ELF-1 (cell line): ENCODE measurements around the gene MS4A4A.
"Not testable (repeated sequence)": the region's sequence is repeated elsewhere in the genome, so short reads cannot be mapped to it uniquely, and the experiment has no call there.

Experiments used
- DNase-seq: peaks from one replicate; pipeline ENCODE4 v3.0.0-alpha.2; 2016; ENCODE audit warnings: low read depth, low spot score

Gene MS4A4A

DNA sequence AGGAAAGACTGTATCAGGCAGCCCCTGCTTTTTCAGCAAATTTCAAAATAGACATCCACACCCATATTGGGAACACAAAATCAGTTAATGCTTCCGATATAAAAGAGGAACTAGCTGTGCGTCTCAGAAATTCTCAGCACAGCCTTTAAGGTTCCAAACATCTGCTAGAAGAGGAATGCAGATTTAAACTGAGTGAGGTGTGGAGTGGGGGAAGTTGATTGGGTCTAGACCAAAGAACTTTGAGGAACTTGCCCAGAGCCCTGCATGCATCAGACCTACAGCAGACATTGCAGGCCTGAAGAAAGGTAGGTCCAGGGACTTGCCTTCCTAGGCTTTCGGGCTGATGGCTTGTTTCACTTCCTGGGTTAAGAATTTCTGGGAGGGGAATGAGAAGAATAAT is at the start of gene MS4A4A:
Gene MS4A4A, plus strand, starts transcription at position 255 of the 400 bp plus-strand sequence. Its CDS starts 10 bp downstream, at position 265.
- DNase-seq: no peak

DNA sequence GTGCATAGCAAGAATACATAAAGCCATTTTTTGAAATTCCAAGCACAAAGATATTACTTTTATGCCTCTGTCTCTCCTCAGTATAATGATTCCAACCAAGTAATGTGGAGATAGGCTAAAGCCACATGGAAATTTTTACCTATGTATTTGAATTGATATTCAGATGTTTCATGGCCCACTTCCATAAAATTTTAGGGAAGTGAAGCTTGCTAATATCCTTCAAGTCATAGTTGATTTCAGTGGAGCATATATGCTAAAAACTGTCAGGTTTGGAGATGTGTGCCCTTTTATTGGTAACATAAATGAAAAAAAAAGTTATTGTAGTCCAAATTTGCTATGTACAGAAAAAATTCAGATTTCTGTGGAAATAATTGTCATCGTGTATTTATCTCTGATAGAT is 49.8 kb upstream of the MS4A4A start:
- DNase-seq: no peak

DNA sequence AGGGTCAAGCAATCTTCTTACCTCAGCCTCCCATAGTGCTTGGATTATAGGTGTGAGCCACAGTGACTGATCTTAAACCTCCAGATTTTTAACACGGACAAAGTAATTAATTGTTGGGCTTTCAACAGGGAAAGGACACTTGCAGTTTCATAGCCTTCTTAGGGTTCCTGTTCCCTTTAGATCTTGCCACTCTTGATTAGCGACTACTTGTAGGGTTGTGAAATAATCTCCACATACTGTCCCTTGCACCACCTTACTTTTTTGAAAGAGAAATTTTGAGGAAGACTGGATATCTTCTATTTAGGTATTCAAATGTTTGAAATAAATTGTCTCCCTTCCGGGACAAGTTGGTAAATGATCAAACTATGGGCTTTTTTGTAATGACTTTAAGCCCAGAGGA is 45.1 kb upstream of the MS4A4A start:
- DNase-seq: no peak

DNA sequence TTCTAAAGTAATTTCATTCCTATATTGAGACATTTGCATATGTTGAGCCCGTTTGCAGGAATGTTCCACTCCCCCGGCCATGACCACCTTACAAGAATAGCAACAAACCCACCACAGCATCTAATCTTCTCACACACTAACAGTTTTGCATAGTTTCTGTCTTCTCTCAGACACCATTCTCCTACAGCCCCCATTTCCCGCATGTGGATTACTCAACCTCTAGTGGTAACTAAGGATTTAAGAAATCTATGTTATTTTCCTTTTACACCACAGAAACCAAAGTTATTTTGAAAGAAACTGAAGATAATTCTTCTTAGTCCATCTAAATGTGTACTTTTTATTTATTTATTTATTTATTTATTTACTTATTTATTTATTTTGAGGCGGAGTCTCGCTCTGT is 39.8 kb upstream of the MS4A4A start:
- no peak for DNase-seq

DNA sequence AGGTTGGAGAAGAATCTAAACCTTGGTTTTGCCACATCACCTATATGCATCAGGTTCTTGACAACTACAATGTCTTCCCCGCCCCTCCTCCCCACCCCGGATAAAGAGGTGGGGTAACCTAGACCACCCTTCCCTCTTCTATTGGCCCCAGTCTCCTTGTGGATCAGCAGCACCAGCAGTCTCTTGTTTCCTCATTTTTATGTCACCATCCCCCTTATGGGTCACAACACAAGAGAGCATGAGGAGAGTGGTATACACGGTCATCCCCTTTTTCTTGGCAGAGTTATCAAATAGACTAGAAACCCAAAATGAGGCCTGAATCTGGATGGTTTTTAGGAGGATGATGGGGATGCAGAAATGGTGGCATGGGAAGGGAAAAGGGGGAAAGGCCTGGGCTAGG is 38.7 kb upstream of the MS4A4A start:
- no peak for DNase-seq

DNA sequence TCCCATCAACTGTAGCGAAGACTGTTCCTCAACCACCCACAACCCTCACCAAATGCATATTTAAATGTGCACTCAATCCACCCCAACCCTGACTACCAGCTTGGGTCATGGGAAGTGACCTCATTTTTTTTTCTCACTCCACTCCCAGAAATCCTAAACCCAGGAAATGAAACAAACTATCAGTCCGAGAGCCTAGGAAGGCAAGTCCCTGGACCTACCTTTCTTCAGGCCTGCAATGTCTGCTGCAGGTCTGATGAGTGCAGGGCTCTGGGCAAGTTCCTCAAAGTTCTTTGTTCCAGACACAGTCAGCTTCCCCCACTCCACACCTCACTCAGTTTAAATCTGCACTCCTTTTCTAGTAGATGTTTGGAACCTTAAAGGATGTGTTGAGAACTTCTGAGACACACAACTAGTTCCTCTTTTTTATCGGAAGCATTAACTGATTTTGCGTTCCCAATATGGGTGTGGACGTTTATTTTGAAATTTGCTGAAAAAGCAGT is 37.7 kb upstream of the MS4A4A start, which contains the start of gene MS4A4E:
Gene MS4A4E, minus strand, starts transcription at position 398 of the 500 bp plus-strand sequence. CDS start 13,082 bp downstream, outside the sequence.
- no peak for DNase-seq

DNA sequence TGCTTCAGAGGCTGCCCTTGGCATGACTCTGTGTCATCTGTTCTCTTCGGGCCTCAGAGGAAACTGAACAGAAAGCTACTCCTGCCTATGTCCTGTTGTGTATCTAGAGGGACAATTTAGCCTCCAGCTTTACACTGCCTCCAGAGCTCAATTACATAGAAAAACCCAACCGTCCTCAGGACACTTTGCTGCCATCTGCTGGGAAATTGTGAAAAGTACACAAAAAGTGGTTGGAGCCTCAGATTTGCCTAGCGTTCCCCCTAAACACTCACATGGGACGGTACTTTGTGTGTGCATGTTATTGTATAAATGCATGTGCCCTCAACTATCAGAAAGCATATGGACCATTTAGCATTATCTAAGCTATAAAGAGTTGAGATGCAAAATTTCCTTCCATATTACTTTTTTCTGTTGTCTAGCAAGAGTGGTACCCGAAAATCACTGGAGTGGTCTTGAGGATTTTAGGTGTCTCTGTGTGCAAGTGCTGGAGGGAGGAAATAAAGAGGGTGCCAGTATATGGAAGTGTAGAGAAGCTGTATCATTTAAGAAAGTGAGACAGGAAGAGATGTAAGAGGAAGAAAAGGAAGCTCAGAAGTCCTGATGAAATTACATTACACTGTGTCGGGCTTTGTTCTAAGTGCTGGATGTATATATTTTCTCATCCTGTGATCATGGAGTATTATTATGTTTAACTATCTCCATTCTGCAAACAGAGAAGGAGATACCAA is 28.8 kb upstream of the MS4A4A start:
- peak; percentile 63 for DNase-seq

DNA sequence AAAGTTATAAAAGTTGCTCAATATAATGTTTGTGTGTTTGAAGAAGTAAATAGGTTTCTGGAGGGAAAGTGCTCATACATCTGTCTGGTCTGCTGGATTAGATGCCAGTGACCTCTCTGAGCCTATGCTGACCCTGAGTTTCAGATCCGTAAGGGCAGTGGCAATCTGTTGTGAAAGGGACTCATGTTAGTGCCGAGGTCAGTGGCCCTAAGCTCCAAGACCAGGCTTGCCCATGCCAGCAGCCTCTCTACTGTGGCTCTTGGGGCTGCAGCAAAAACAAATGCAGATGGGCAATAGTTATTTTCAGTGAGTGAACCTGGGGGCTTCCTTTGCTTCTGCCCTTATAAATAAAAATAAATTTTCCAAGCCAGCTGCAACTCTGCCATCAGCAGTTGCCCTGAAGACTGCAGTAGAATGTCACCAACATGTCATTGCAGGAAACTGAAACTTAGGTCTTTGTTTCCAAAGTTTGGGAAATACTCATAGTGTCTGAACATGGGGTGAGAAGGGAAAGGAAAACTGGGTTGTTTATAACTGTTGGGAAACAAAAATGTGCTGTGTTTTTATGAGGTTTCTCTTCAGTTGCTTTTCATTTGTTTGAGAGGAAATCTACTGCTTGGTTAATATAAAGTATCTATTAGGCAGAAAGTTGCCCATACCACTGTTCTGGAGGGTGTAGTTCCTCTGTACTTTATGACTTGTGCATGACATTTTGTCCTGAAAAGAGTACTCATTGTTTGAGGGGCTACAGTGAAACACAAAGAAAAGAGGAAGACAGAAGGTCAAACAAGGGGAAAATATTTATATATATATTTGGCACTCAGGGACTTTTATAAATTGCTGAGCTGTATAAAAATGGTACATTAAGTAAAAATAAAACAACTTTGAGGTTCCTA is 28.0 kb upstream of the MS4A4A start:
- DNase-seq: no peak

DNA sequence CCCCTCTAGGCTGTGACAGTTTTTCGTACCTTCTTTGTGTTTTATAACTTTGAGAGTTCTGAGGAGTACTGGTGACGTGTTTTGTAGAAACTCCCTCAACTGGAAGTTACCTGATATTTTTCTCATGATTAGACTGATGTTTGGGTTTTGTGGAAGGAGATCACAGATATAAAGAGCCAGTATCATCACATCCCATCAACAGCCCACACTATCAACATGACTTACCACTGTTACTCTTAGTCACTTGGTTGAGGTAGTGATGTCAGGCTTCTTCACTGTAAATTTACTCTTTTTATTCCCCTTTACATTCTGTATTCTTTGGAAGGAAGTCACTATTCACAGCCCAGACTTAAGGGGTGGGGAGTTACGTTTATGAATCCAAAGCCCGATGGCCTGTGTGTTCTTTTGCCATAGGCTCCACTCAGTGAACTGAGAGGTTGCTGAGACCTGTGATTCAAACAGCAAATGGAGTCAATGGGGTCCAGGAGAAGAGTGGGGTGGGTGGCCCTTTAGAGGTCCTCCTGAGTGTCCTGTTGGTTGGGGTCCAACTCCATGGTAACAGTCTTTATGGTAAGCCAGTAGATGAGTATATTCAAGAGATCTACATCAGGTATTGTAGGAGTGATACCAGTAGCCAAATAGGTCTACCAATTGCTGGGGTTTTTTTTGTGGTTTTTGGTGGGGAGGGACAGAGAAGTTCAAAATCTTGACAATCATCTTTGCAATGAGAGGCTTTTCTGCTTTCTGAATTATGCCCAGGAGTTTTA is 22.3 kb upstream of the MS4A4A start:
- DNase-seq: no peak

DNA sequence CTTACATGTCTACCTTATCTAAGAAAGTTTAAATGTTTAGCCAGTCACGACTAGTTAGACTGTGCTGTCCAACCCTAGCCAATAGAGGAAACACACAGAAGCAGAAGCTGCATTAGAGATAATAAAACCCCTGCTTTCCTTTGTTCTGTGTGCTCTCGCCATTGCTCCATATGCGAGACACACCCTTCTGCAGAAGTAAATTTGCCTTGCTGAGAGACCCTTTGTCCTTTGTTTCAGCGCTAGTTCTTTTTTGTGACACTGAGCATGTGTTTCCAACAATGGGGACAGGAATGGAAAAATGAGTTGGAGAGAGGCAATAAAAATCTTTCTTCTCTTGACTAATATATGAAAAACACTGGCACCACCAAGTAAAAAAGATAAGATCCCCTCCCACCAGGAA is 19.5 kb upstream of the MS4A4A start:
- DNase-seq: no peak

DNA sequence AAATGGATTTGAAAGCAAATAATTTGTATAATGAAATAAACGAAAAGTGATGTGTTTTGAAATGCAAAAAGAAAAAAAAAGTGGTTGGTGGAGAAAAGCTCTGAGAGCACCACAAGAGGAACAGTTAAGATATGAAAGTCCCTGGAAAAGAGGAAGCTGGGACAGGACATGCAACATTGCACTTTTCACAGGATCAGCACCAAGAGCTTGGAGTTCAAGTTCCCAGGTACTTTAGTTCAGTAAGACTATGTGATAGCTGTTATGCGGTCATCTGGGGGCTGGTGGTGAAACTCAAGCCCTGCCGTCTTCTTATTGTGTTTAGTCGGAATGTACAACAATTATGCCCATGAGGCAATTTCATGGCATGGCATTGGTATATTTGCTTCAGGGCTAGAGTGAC is 17.1 kb upstream of the MS4A4A start:
- no peak for DNase-seq

DNA sequence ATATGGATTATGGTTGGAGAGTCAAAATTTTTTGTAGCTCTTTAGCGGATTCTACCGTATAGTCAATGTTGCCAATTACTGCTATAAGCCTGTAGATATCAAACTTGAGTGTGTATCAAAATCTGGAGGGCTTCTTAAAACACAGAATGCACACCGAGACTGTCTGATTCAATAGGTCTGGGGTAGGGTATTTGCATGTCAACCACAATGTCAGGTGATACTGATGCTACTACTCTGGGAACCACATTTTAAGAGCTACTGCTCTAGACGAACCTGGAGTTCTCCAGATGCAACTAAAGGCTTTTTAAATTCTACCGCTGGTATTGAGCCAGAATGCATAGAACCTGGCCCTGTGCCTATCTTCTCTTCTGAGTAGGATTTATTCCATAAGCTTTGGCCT is 15.8 kb upstream of the MS4A4A start:
- no peak for DNase-seq

DNA sequence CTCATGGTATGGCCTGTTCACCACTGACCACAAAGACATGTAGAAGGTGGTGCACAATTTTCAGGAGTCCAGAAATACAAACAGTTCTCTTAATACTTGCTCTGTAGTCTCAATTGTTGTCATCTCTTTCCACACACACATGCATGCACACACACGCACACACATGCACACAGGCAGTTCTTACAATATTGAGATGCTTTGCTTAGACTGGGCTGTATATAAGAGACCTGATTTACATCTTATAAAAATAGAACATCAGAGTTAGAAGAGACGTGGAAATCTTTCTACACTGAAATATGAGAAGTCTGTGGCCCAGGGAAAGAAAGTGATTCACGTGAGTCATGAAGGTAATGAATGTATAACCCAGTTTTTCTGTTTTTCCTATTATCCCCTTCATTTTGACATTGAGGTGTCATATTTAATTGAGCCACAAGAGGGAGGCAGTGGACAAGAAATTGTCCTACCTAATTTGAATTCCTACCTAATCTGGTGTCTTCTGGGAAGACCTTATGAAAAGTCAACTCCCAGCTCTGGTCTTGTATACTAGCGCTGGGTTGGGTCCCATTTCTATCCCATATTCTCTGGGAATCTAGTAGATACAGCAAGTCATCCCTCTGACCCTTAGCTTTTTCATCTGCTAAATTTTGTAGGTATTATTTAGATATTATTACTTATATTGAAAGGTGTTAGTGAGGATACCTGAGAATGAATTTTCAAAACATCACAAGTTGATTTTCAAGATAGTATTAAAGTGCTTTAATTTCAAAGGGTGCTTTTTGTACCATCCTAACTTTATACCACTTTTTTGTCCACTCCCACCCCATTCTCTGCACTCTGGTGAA is 14.9 kb upstream of the MS4A4A start:
- peak; percentile 11 for DNase-seq

DNA sequence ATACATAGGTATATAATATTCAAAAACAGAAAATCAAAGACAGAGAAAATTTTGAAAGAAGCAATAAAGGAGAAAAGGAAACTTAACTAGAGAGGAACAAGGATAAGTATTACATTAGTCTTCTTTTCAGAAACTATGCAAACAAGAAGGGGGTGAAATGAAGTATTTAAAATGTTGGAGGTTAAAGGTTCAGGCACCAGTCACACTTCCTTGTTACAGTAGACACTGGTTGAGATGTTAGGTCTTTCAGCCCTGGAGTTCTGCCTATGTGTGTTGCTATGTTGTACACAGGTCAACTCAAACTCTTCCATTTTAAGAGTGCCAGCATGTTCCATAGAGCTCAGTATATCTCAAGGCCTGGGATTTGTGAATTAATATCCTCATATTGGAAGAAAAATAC is 6.0 kb upstream of the MS4A4A start:
- no peak for DNase-seq

DNA sequence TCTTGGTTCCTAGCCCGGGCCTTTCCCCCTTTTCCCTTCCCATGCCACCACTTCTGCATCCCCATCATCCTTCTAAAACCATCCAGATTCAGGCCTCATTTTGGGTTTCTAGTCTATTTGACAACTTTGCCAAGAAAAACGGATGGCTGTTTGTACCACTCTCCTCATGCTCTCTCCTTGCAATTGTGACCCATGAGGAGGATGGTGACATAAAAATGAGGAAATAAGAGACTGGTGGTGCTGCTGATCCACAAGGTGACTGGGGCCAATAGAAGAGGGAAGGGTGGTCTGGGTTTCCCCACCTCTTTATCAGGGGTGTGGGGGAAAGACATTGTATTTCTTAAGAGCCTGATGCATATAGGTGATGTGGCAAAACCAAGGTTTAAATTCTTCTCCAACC is 1.0 kb downstream of the MS4A4A start:
- DNase-seq: no peak

DNA sequence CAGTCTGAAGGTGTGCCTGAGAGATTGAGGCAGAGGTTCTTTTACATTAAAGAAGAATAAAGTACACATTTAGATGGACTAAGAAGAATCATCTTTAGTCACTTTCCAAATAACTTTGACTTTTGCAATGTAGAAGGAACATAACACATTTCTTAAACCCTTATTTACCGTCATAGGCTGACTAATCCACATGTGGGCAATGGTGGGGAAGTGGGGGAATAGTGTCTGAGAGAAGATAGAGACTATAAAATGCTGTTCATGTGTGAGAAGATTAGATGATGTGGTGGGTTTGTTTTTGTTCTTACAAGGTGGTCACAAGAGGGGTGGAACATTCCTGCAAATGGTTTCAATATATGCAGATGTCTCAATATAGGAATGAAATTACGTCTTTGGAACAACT is 1.8 kb downstream of the MS4A4A start:
- DNase-seq: no peak

DNA sequence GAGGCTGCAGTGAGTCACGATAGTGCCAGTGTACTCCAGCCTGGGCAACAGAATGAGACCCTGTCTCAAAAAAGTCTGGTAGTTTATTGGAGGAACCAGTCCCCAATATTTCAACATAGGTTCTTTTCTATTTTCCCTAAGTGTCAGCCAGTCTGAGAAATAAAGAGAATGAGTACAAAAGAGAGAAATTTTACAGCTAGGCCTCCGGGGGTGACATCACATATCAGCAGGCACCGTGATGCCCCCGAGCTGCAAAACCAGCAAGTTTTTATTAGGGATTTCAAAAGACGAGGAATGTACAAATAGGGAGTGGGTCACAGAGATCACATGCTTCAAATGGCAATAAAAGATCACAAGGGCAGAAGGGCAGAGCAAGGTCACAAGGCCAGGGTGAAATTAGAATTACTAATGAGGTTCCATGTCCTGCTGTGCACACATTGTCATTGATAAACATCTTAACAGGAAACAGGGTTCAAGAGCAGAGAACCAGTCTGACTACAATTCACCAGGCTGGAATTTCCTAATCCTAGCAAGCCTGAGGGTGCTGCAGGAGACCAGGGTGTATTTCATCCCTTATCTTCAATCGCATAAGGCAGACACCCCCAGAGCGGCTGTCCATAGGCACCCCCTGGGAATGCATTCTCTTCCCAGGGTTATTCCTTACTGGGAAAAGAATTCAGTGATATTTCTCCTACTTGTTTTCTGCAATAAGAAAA is 5.1 kb downstream of the MS4A4A start:
- DNase-seq: not testable (repeated sequence)

DNA sequence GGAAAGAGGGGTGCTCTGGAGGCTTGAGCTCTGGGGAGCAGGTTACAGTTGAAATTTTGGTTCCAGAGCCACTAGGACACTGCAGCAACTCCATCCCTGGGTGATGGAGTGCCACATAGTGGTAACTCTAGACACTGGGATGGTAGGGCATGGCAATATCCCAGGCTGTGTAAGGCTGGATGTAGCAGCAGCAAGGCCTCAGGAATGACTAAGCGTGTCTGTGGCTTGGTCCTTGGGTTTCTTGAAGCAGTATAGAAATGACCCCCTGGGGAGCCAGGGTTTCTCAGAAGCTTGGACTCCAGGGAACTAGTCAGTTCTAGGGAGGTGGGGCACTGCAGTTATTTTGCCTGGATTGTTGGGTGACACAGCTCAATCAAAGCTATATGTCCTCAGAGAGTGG is 8.1 kb downstream of the MS4A4A start:
- no peak for DNase-seq

DNA sequence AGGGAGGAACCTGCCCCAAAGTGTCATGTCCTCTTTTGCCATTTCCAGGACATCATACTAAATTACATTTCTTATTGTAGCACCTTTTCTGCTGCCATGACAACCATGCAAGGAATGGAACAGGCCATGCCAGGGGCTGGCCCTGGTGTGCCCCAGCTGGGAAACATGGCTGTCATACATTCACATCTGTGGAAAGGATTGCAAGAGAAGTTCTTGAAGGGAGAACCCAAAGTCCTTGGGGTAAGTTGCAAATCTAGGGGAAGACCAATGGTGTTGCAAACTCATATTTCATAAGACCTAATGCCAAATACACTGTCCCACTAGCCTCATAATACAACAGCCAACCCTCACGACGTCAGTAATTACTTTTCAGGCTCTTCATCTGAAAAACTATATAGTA is 11.7 kb downstream of the MS4A4A start:
- DNase-seq: no peak

DNA sequence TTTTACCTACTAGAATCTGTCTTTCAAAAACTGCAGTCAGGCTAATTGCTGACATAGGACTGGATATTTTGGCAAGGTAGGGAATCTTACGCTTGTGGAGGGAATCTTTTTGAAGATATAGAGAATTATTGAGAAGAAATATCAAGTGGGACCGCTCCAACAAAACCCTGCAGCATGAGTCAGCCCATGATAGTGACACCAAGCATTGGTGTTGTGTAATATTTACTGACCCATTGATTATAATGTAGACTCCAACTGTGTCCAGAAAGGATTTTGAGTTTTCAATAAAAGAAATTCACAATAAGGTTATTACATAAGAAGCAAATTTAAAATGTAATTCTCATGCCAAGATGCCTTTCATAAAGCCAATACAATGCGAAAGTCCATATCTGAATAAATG is 20.7 kb downstream of the MS4A4A start:
- no peak for DNase-seq
